Erythroblast (primary cell): ENCODE results near the gene YAP1.

Experiments used
- GATA1 ChIP-seq: IDR thresholded peaks from 2 replicates; pipeline ENCODE4 v1.6.1; 2011; ENCODE audit warnings: low read depth, mild to moderate bottlenecking, control low read depth, low read length, moderate library complexity
- POLR2A ChIP-seq: IDR thresholded peaks from 2 replicates; pipeline ENCODE4 v1.6.1; 2011; ENCODE audit warnings: mild to moderate bottlenecking, low read length

GRCh38 chr11:102243399-102243884 lies 133.2 kb downstream of the YAP1 start:
- TF ChIP-seq POLR2A (no peak), GATA1 (no peak)
